ENCODE data around the gene ZFAND3.
"Not testable (repeated sequence)": the region's sequence is repeated elsewhere in the genome, so short reads cannot be mapped to it uniquely, and the experiment has no call there.

ZFAND3 gene

GRCh38 chr6:37884548-37884947, 65.0 kb downstream of the ZFAND3 start:
- H3K9ac ChIP-seq (ENCODE audit: insufficient read length, low read depth), result no peak overlapping the region
- H3K4me1 ChIP-seq (ENCODE audit: insufficient read depth, insufficient read length), result no peaks in the 10 kb centered on the region

GRCh38 chr6:37889051-37889450, 69.5 kb downstream of the ZFAND3 start:
- no peak overlapping the region for H3K4me3 ChIP-seq (ENCODE audit: insufficient read length, low read depth)
- no peaks in the 10 kb centered on the region for H3K9me3 ChIP-seq (ENCODE audit: insufficient read depth, low read length)
- TF ChIP-seq ZNF274 (IDR thresholded peaks at IDR 0.05; ENCODE audit: low read depth, low read length), result no peak
- TF ChIP-seq YY1 (IDR thresholded peaks at IDR 0.05; ENCODE audit: insufficient read depth, insufficient read length), result no peak
- TF ChIP-seq SUZ12 (IDR thresholded peaks at IDR 0.05; ENCODE audit: extremely low read depth, insufficient read depth, insufficient read length), result no peak
- no peaks in the 10 kb centered on the region for H3K27me3 ChIP-seq (ENCODE audit: insufficient read depth, insufficient read length)
- no peak for DNase-seq (ENCODE audit: low read depth, low spot score)
- no peak overlapping the region for H3K9ac ChIP-seq (ENCODE audit: insufficient read length, low read depth)
- H3K36me3 ChIP-seq (ENCODE audit: insufficient read depth, insufficient read length, low read length), result no peaks in the 10 kb centered on the region
- H3K4me1 ChIP-seq (ENCODE audit: insufficient read depth, insufficient read length), result no peaks in the 10 kb centered on the region

More at GRCh38 chr6:37884548-37884947, 65.0 kb downstream of the ZFAND3 start:
- Histone ChIP-seq H3K36me3 (ENCODE audit: insufficient read depth, insufficient read length, low read length) (no peaks in the 10 kb centered on the region), H3K9me3 (ENCODE audit: insufficient read depth, low read length) (no peaks in the 10 kb centered on the region), H3K4me3 (ENCODE audit: insufficient read length, low read depth) (no peak overlapping the region), H3K27me3 (ENCODE audit: insufficient read depth, insufficient read length) (no peaks in the 10 kb centered on the region)
- TF ChIP-seq ZNF274 (IDR thresholded peaks at IDR 0.05; ENCODE audit: low read depth, low read length), result no peak
- TF ChIP-seq SUZ12 (IDR thresholded peaks at IDR 0.05; ENCODE audit: extremely low read depth, insufficient read depth, insufficient read length), result no peak
- TF ChIP-seq YY1 (IDR thresholded peaks at IDR 0.05; ENCODE audit: insufficient read depth, insufficient read length), result no peak
- DNase-seq (ENCODE audit: low read depth, low spot score), result no peak

DNA sequence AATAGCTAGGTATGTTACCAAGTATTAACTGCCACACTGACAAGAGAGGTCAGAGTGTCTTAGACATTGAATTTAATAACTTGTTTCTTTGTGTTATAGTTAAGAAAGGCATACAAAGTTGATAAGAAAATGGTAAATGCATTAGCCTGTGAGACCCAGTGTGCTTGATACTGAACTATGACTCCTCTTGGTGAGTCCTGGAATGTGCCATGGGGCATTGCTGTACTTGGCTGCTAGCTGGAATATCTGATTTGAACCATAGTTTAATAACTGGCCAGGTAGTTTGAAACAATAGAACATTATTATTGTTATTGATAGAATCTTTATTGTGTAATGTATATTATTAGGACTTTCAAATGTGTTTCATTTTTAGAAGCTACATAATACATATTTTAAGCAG, 70.0 kb downstream of the ZFAND3 start:
- no peak overlapping the region for H3K4me3 ChIP-seq (ENCODE audit: insufficient read length, low read depth)
- H3K36me3 ChIP-seq (ENCODE audit: insufficient read depth, insufficient read length, low read length), result no peaks in the 10 kb centered on the region

DNA sequence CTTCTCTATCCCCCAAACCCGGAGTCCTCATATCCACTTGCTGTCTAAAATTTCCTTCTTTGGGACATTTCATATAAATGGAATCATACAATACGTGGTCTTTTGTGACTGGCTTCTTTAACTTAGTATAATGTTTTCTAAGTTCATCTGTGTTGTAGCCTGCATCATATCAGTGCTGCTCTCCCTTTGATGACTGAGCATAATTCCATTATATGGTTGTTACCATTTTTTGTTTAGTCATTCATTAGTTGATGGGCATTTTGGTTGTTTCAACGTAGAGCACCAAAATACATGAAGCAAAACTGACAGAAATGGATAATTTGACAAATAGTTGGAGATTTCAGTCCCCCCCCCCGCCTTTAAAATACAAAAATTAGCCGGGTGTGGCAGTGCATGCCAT, 71.5 kb downstream of the ZFAND3 start:
- Histone ChIP-seq H3K27me3 (ENCODE audit: insufficient read depth, insufficient read length) (no peaks in the 10 kb centered on the region), H3K4me1 (ENCODE audit: insufficient read depth, insufficient read length) (no peaks in the 10 kb centered on the region), H3K36me3 (ENCODE audit: insufficient read depth, insufficient read length, low read length) (no peaks in the 10 kb centered on the region), H3K9ac (ENCODE audit: insufficient read length, low read depth) (no peak overlapping the region), H3K9me3 (ENCODE audit: insufficient read depth, low read length) (no peaks in the 10 kb centered on the region), H3K4me3 (ENCODE audit: insufficient read length, low read depth) (no peak overlapping the region)
- no peak for DNase-seq (ENCODE audit: low read depth, low spot score)
- no peak for TF ChIP-seq SUZ12 (IDR thresholded peaks at IDR 0.05; ENCODE audit: extremely low read depth, insufficient read depth, insufficient read length)
- TF ChIP-seq ZNF274 (IDR thresholded peaks at IDR 0.05; ENCODE audit: low read depth, low read length), result no peak
- no peak for TF ChIP-seq YY1 (IDR thresholded peaks at IDR 0.05; ENCODE audit: insufficient read depth, insufficient read length)

More for the DNA sequence above, 70.0 kb downstream of the ZFAND3 start:
- DNase-seq (ENCODE audit: low read depth, low spot score), result no peak
- Histone ChIP-seq H3K9me3 (ENCODE audit: insufficient read depth, low read length) (no peaks in the 10 kb centered on the region), H3K4me1 (ENCODE audit: insufficient read depth, insufficient read length) (no peaks in the 10 kb centered on the region), H3K27me3 (ENCODE audit: insufficient read depth, insufficient read length) (no peaks in the 10 kb centered on the region), H3K9ac (ENCODE audit: insufficient read length, low read depth) (no peak overlapping the region)
- TF ChIP-seq YY1 (IDR thresholded peaks at IDR 0.05; ENCODE audit: insufficient read depth, insufficient read length) (no peak), ZNF274 (IDR thresholded peaks at IDR 0.05; ENCODE audit: low read depth, low read length) (no peak), SUZ12 (IDR thresholded peaks at IDR 0.05; ENCODE audit: extremely low read depth, insufficient read depth, insufficient read length) (no peak)

- Histone ChIP-seq H3K4me3 (ENCODE audit: insufficient read length, low read depth) (no peak overlapping the region), H3K27me3 (ENCODE audit: insufficient read depth, insufficient read length) (no peaks in the 10 kb centered on the region), H3K9ac (ENCODE audit: insufficient read length, low read depth) (no peak overlapping the region), H3K4me1 (ENCODE audit: insufficient read depth, insufficient read length) (peaks cover 4% of the 10 kb centered on the region), H3K9me3 (ENCODE audit: insufficient read depth, low read length) (no peaks in the 10 kb centered on the region), H3K36me3 (ENCODE audit: insufficient read depth, insufficient read length, low read length) (no peaks in the 10 kb centered on the region)
- DNase-seq (ENCODE audit: low read depth, low spot score), result no peak
- no peak for TF ChIP-seq ZNF274 (IDR thresholded peaks at IDR 0.05; ENCODE audit: low read depth, low read length)
- no peak for TF ChIP-seq YY1 (IDR thresholded peaks at IDR 0.05; ENCODE audit: insufficient read depth, insufficient read length)
- TF ChIP-seq SUZ12 (IDR thresholded peaks at IDR 0.05; ENCODE audit: extremely low read depth, insufficient read depth, insufficient read length), result no peak
Measured at GRCh38 chr6:37893257-37893656, 73.7 kb downstream of the ZFAND3 start.

DNA sequence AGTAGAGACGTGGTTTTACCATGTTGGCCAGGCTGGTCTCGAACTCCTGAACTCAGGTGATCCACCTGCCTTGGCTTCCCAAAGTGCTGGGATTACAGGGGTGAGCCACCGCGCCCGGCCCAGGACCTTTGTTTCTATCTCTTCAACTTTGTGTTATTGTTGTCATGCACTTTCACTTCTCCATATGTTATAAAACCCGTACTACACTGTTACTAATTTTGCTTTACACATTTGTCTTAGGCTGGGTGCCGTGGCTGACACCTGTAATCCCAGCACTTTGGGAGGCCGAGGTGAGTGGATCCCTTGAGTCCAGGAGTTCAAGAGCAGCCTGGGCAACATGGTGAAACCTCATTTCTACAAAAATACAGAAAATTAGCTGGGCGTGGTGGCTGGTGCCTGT, 74.2 kb downstream of the ZFAND3 start:
- not testable (repeated sequence) for H3K36me3 ChIP-seq (ENCODE audit: insufficient read depth, insufficient read length, low read length); H3K9ac ChIP-seq (ENCODE audit: insufficient read length, low read depth); H3K4me1 ChIP-seq (ENCODE audit: insufficient read depth, insufficient read length); H3K27me3 ChIP-seq (ENCODE audit: insufficient read depth, insufficient read length); H3K4me3 ChIP-seq (ENCODE audit: insufficient read length, low read depth); DNase-seq (ENCODE audit: low read depth, low spot score); H3K9me3 ChIP-seq (ENCODE audit: insufficient read depth, low read length)

DNA sequence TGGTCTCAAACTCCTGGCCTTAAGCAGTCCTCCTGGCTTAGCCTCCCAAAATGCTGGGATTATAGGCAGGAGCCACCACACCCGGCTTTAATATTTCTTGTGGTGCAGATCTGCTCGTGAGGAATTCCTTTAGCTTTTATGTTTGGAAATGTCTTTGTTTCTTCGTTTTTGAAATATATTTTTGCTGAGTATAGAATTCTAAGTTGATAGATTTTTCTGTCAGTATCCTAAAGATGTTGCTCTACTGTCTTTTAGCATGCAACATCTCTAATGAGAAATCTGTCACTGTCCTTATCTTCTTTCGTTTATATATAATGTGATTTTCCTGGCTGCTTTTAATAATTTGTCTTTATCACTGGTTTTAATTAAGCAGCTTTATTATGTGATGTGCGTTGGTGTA, 75.1 kb downstream of the ZFAND3 start:
- no peak overlapping the region for H3K4me3 ChIP-seq (ENCODE audit: insufficient read length, low read depth)
- H3K36me3 ChIP-seq (ENCODE audit: insufficient read depth, insufficient read length, low read length), result no peaks in the 10 kb centered on the region
- TF ChIP-seq ZNF274 (IDR thresholded peaks at IDR 0.05; ENCODE audit: low read depth, low read length) (no peak), SUZ12 (IDR thresholded peaks at IDR 0.05; ENCODE audit: extremely low read depth, insufficient read depth, insufficient read length) (no peak), YY1 (IDR thresholded peaks at IDR 0.05; ENCODE audit: insufficient read depth, insufficient read length) (no peak)
- DNase-seq (ENCODE audit: low read depth, low spot score), result no peak
- H3K4me1 ChIP-seq (ENCODE audit: insufficient read depth, insufficient read length), result peaks cover 4% of the 10 kb centered on the region
- H3K9me3 ChIP-seq (ENCODE audit: insufficient read depth, low read length), result no peaks in the 10 kb centered on the region
- H3K9ac ChIP-seq (ENCODE audit: insufficient read length, low read depth), result no peak overlapping the region
- H3K27me3 ChIP-seq (ENCODE audit: insufficient read depth, insufficient read length), result no peaks in the 10 kb centered on the region

- Histone ChIP-seq H3K9me3 (ENCODE audit: insufficient read depth, low read length) (no peaks in the 10 kb centered on the region), H3K36me3 (ENCODE audit: insufficient read depth, insufficient read length, low read length) (no peaks in the 10 kb centered on the region), H3K9ac (ENCODE audit: insufficient read length, low read depth) (no peak overlapping the region), H3K4me3 (ENCODE audit: insufficient read length, low read depth) (no peak overlapping the region), H3K27me3 (ENCODE audit: insufficient read depth, insufficient read length) (no peaks in the 10 kb centered on the region), H3K4me1 (ENCODE audit: insufficient read depth, insufficient read length) (peaks cover 4% of the 10 kb centered on the region)
- DNase-seq (ENCODE audit: low read depth, low spot score), result no peak
- TF ChIP-seq ZNF274 (IDR thresholded peaks at IDR 0.05; ENCODE audit: low read depth, low read length) (no peak), SUZ12 (IDR thresholded peaks at IDR 0.05; ENCODE audit: extremely low read depth, insufficient read depth, insufficient read length) (no peak), YY1 (IDR thresholded peaks at IDR 0.05; ENCODE audit: insufficient read depth, insufficient read length) (no peak)
Measured at GRCh38 chr6:37897321-37897720, 77.8 kb downstream of the ZFAND3 start.

Data from NT2/D1 (cell line).